ENCODE results near the gene INSIG1. TPM values are rescaled to one million over a fixed set of nuclear protein-coding genes. Genes with fewer than 3 reads are reported as not detected.

The INSIG1 gene
- total RNA-seq, 1 experiment from 2014 or later = 53.4 TPM

DNA sequence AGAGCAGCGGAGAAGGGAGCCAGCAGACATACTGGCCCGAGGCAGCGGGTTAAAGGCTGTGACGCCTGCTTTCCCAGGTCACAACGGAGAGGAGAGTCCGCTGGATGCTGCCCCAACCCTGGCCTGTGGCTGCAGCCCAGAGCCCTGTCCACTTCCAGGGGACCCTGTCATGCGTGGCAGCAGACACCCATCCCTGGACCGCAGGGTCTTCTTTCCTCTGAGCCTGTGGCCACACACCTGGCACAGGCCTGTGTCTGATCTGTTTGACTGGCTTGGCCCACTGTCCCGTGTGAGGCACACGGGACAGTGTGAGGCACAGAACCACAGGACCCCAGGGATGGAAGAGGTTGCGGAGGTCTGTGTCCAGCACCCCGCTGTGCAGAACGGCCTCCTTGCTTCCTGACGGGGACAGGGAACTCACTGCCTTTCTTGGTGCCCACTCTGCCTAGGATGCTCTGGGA, 42.4 kb downstream of the INSIG1 start:
- CTCF ChIA-PET = no interaction called here
- BruUV-seq (replicated peaks) = no TSS peak
- TF ChIP-seq, protein P1, sequence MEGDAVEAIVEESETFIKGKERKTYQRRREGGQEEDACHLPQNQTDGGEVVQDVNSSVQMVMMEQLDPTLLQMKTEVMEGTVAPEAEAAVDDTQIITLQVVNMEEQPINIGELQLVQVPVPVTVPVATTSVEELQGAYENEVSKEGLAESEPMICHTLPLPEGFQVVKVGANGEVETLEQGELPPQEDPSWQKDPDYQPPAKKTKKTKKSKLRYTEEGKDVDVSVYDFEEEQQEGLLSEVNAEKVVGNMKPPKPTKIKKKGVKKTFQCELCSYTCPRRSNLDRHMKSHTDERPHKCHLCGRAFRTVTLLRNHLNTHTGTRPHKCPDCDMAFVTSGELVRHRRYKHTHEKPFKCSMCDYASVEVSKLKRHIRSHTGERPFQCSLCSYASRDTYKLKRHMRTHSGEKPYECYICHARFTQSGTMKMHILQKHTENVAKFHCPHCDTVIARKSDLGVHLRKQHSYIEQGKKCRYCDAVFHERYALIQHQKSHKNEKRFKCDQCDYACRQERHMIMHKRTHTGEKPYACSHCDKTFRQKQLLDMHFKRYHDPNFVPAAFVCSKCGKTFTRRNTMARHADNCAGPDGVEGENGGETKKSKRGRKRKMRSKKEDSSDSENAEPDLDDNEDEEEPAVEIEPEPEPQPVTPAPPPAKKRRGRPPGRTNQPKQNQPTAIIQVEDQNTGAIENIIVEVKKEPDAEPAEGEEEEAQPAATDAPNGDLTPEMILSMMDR (conservative IDR thresholded peaks at IDR 0.05; ENCODE audit: low read depth, low read length) = no peak
- TF ChIP-seq EZH2 (IDR thresholded peaks at IDR 0.05; ENCODE audit: borderline replicate concordance, low read depth, low read length, poor library complexity, severe bottlenecking) = no peak
- Histone ChIP-seq H3K4me3 (ENCODE audit: low read depth, low read length, poor library complexity, severe bottlenecking) (no peak overlapping the region), H3K9me3 (ENCODE audit: low read depth, low read length, poor library complexity, severe bottlenecking) (no peaks in the 10 kb centered on the region), H3K36me3 (ENCODE audit: insufficient read depth, low read length, poor library complexity, severe bottlenecking) (no peaks in the 10 kb centered on the region), H3K27me3 (replicated peaks; ENCODE audit: insufficient read depth, low read depth, low read length, poor library complexity) (peaks cover 17% of the 10 kb centered on the region), H3K4me1 (ENCODE audit: insufficient read depth, low read length, poor library complexity, severe bottlenecking) (peaks cover 5% of the 10 kb centered on the region), H3K27ac (ENCODE audit: low read depth, low read length, poor library complexity, severe bottlenecking) (no peak overlapping the region)
- POLR2A ChIA-PET (ENCODE audit: low non-redundant PET) = no interaction called here
- intact Hi-C loops (cut with micrococcal nuclease; ENCODE audit: unreplicated experiment) = loop anchor here (10.0 kb wide), 1 partner anchor 335 kb away; the partner anchor contains the start of gene PAXIP1
- DNase-seq (ENCODE audit: low spot score) = no peak

DNA sequence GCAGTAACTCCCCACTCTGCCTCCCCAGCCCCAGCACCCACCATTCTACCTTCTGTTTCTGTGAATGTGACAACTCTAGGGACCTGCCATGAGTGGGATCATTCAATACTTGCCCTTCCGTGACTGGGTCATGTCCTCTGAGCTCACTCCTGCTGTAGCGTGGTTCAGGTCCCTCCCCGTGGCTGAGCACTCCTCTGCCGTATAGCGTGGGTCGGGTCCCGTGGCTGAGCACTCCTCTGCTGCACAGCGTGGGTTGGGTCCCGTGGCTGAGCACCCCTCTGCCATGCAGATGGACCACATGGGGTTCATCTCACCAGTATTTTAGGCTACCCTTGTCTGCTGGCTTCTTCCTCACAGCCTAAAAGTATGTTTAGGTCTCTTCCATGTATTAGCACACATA, 43.0 kb downstream of the INSIG1 start:
- Histone ChIP-seq H3K4me1 (ENCODE audit: insufficient read depth, low read length, poor library complexity, severe bottlenecking) (peaks cover 5% of the 10 kb centered on the region), H3K27me3 (replicated peaks; ENCODE audit: insufficient read depth, low read depth, low read length, poor library complexity) (peaks cover 17% of the 10 kb centered on the region), H3K4me3 (ENCODE audit: low read depth, low read length, poor library complexity, severe bottlenecking) (no peak overlapping the region), H3K36me3 (ENCODE audit: insufficient read depth, low read length, poor library complexity, severe bottlenecking) (no peaks in the 10 kb centered on the region), H3K27ac (ENCODE audit: low read depth, low read length, poor library complexity, severe bottlenecking) (no peak overlapping the region), H3K9me3 (ENCODE audit: low read depth, low read length, poor library complexity, severe bottlenecking) (no peaks in the 10 kb centered on the region)
- ChIA-PET POLR2A (ENCODE audit: low non-redundant PET) (no interaction called here), CTCF (no interaction called here)
- TF ChIP-seq, protein P1 (conservative IDR thresholded peaks at IDR 0.05; ENCODE audit: low read depth, low read length) = no peak
- no peak for TF ChIP-seq EZH2 (IDR thresholded peaks at IDR 0.05; ENCODE audit: borderline replicate concordance, low read depth, low read length, poor library complexity, severe bottlenecking)
- no TSS peak for BruUV-seq (replicated peaks)
- intact Hi-C loops (cut with micrococcal nuclease; ENCODE audit: unreplicated experiment) = loop anchor here (10.0 kb wide), 1 partner anchor 336 kb away; the partner anchor contains the start of gene PAXIP1
- DNase-seq (ENCODE audit: low spot score) = no peak

DNA sequence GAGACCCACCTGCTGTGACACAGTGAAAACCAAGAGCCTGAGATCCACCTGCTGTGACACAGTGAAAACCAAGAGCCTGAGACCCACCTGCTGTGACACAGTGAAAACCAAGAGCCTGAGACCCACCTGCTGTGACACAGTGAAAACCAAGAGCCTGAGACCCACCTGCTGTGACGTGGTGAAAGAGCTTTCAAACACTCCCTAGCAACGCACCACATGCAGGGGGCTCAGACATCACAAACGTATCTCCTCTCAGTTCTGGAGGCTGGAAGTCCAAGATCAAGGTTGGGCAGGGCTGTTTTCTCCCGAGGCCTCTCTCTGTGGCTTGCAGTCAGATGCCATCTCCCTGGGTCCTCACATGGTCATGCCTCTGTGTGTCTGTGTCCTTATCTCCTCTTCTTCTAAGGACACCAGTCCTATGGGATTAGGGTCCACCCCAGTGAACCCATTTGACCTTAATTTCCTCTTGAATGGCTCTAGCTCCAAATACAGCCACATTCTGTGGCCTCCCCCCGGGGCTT, 43.8 kb downstream of the INSIG1 start:
- no TSS peak for BruUV-seq (replicated peaks)
- TF ChIP-seq, protein P1 (conservative IDR thresholded peaks at IDR 0.05; ENCODE audit: low read depth, low read length) = no peak
- no peak for TF ChIP-seq EZH2 (IDR thresholded peaks at IDR 0.05; ENCODE audit: borderline replicate concordance, low read depth, low read length, poor library complexity, severe bottlenecking)
- Histone ChIP-seq H3K36me3 (ENCODE audit: insufficient read depth, low read length, poor library complexity, severe bottlenecking) (no peaks in the 10 kb centered on the region), H3K4me3 (ENCODE audit: low read depth, low read length, poor library complexity, severe bottlenecking) (no peak overlapping the region), H3K27ac (ENCODE audit: low read depth, low read length, poor library complexity, severe bottlenecking) (no peak overlapping the region), H3K27me3 (replicated peaks; ENCODE audit: insufficient read depth, low read depth, low read length, poor library complexity) (peaks cover 10% of the 10 kb centered on the region), H3K9me3 (ENCODE audit: low read depth, low read length, poor library complexity, severe bottlenecking) (no peaks in the 10 kb centered on the region), H3K4me1 (ENCODE audit: insufficient read depth, low read length, poor library complexity, severe bottlenecking) (peaks cover 5% of the 10 kb centered on the region)
- DNase-seq (ENCODE audit: low spot score) = no peak
- intact Hi-C loops (cut with micrococcal nuclease; ENCODE audit: unreplicated experiment) = loop anchor here (10.0 kb wide), 1 partner anchor 337 kb away; the partner anchor contains the start of gene PAXIP1
- ChIA-PET POLR2A (ENCODE audit: low non-redundant PET) (no interaction called here), CTCF (no interaction called here)
